ENCODE measurements around the gene NCOA3. TPM values are rescaled to one million over a fixed set of nuclear protein-coding genes. Genes with fewer than 3 reads are reported as not detected.

NCOA3 gene
- total and polyA plus RNA-seq, 10 of the 15 experiments (the other 5 are each of a cell fraction or from before 2014, with no cell fraction given) = 16.9 to 96.2 (median 73.6) TPM

- in situ Hi-C loops (cut with MboI) = loop anchor here (5.0 kb wide), 1 partner anchor 936 kb away; no protein-coding TSS in a partner anchor
- DNase-seq (ENCODE audit: low read depth, low spot score) (no peak), ATAC-seq (peak; percentile 79), FAIRE-seq (no peak)
- WGBS (ENCODE audit: insufficient coverage, insufficient replicate concordance, low lambda C conversion rate, missing lambda C conversion rate) = 23% methylated on average over 6 of the region's 6 CpGs
- POLR2A ChIA-PET = no interaction called here
- Histone ChIP-seq H3K27me3 (replicated peaks in 1 of 2; ENCODE audit: control insufficient read depth in 2 of 2, insufficient read depth in 2 of 2, low read length in 1 of 2) (no peaks in the 10 kb centered on the region), H3K4me2 (ENCODE audit: control insufficient read depth, insufficient read depth) (no peak overlapping the region), H3K4me3 (no peak overlapping the region), H3K79me2 (ENCODE audit: control insufficient read depth, insufficient read depth, low read length) (no peaks in the 10 kb centered on the region), H3K36me3 (ENCODE audit: control insufficient read depth in 2 of 2, insufficient read depth in 2 of 2, low read length in 1 of 2) (no peaks in the 10 kb centered on the region), H3K9ac (ENCODE audit: control insufficient read depth, insufficient read depth, low read length) (no peak overlapping the region), H3K9me3 (replicated peaks; ENCODE audit: control insufficient read depth, insufficient read depth, low read length) (no peaks in the 10 kb centered on the region), H4K20me1 (ENCODE audit: control insufficient read depth, insufficient read depth) (no peaks in the 10 kb centered on the region), H3K4me1 (ENCODE audit: control insufficient read depth, insufficient read depth, low read length) (no peaks in the 10 kb centered on the region), H3K27ac (ENCODE audit: control insufficient read depth, insufficient read depth) (no peak overlapping the region), H2AFZ (ENCODE audit: control insufficient read depth, low read depth, low read length) (no peak overlapping the region)
- RAD21 ChIA-PET (ENCODE audit: unreplicated experiment) = interaction anchor here (1.1 kb wide), 1 partner anchor 940 kb away, joined by 4 read pairs; no protein-coding TSS in a partner anchor
- no TSS peak for BruUV-seq (replicated peaks)
- CTCF ChIA-PET = interaction anchor here (0.8 to 4.6 kb wide), 7 partner anchors 10 to 940 kb away, joined by 3 to 74 read pairs (median 4); no protein-coding TSS in a partner anchor
- intact Hi-C loops (cut with micrococcal nuclease; ENCODE audit: unreplicated experiment) = loop anchor here (2.0 kb wide), 1 partner anchor 940 kb away; no protein-coding TSS in a partner anchor
- SMC1A ChIA-PET (ENCODE audit: uncharacterized antibody, unreplicated experiment) = interaction anchor here (0.9 to 4.0 kb wide), 4 partner anchors 14 to 102 kb away, joined by 3 to 34 read pairs (median 3); no protein-coding TSS in a partner anchor
- peak; percentile 73 for TF ChIP-seq NR2F1 (conservative IDR thresholded peaks at IDR 0.05)
- TF ChIP-seq EP300 (IDR thresholded peaks at IDR 0.05; ENCODE audit: borderline replicate concordance in 1 of 2, control insufficient read depth in 1 of 2, low read depth in 2 of 2, low read length in 2 of 2) = peak in 1 of 2 experiments; percentile 12; a peak in 1 of 4 replicates
- TF ChIP-seq MLLT1 (IDR thresholded peaks at IDR 0.05) = no peak
- TF ChIP-seq BMI1 (IDR thresholded peaks at IDR 0.05; ENCODE audit: borderline replicate concordance) = no peak
- TF ChIP-seq SMARCA5 (IDR thresholded peaks at IDR 0.05) = 0 out of 2 replicates have a peak, but pooled peaks have one; percentile 24
- TF ChIP-seq HSF1 (IDR thresholded peaks at IDR 0.05; ENCODE audit: low read depth, low read length) = no peak
- no peak for TF ChIP-seq KDM1A (IDR thresholded peaks at IDR 0.05; ENCODE audit: borderline replicate concordance)
- TF ChIP-seq RAD51 (IDR thresholded peaks at IDR 0.05) = peak; percentile 46; the same call in 1 of the 2 replicates
- TF ChIP-seq IKZF1 (conservative IDR thresholded peaks at IDR 0.05) = peak; percentile 27; the same call in 1 of the 2 replicates
- 0 out of 2 replicates have a peak, but pooled peaks have one; percentile 36 for TF ChIP-seq DPF2 (IDR thresholded peaks at IDR 0.05)
- TF ChIP-seq ZBTB4 (CRISPR knock-in tag; IDR thresholded peaks at IDR 0.05) = no peak
- no peak for TF ChIP-seq SUPT20H (IDR thresholded peaks at IDR 0.05; ENCODE audit: borderline replicate concordance, control insufficient read depth, low read depth, low read length)
- TF ChIP-seq RUNX3 (IDR thresholded peaks at IDR 0.05; ENCODE audit: low read length) = peak; percentile 77
- TF ChIP-seq ZNF24 (IDR thresholded peaks at IDR 0.05) = no peak
- 0 out of 2 replicates have a peak, but pooled peaks have one; percentile 14 for TF ChIP-seq NFYB (IDR thresholded peaks at IDR 0.05; ENCODE audit: insufficient read depth, low read depth, low read length)
Measured at GRCh38 chr20:47680804-47681529, 179.3 kb downstream of the NCOA3 start.

Data from GM12878 (cell line).